DMS79 treated with DMSO at 0.1 percent for 48 hours (cell line): ENCODE data around the gene UBAC1.

Experiments
- DNase-seq: peaks from one replicate; lab custom pipeline; 2025; lab: John Stamatoyannopoulos, UW

UBAC1 gene

GRCh38 chr9:135941288-135941995 is 19.7 kb downstream of the UBAC1 start:
- DNase-seq = no peak

GRCh38 chr9:135939351-135940265 is 21.6 kb downstream of the UBAC1 start:
- DNase-seq = no peak

GRCh38 chr9:135937521-135938489 is 23.4 kb downstream of the UBAC1 start:
- DNase-seq = no peak

GRCh38 chr9:135933114-135933513 is 28.1 kb downstream of the UBAC1 start:
- DNase-seq = no peak

GRCh38 chr9:135932656-135933055 is 28.5 kb downstream of the UBAC1 start:
- DNase-seq = no peak

GRCh38 chr9:135931349-135931820 is 29.8 kb downstream of the UBAC1 start:
- DNase-seq = no peak

GRCh38 chr9:135930446-135931345 is 30.5 kb downstream of the UBAC1 start:
- no peak for DNase-seq

- no peak for DNase-seq
Measured at GRCh38 chr9:135929656-135930445, 31.3 kb downstream of the UBAC1 start.

- no peak for DNase-seq
Measured at GRCh38 chr9:135928731-135929655, 32.2 kb downstream of the UBAC1 start.

GRCh38 chr9:135928074-135928730 is 33.0 kb downstream of the UBAC1 start:
- DNase-seq = no peak

GRCh38 chr9:135927195-135928013 is 33.8 kb downstream of the UBAC1 start:
- DNase-seq = no peak

- no peak for DNase-seq
Measured at GRCh38 chr9:135926402-135927194, 34.6 kb downstream of the UBAC1 start.

GRCh38 chr9:135925496-135926133 is 35.6 kb downstream of the UBAC1 start:
- no peak for DNase-seq

- DNase-seq = no peak
Measured at GRCh38 chr9:135924628-135925338, 36.4 kb downstream of the UBAC1 start.

GRCh38 chr9:135923508-135923907 is 37.7 kb downstream of the UBAC1 start:
- no peak for DNase-seq
